Neural cell (in vitro differentiated cells): Measurements from ENCODE around the gene AADAT.

Source experiments
- CTCF ChIP-seq: fragments of 450-650 bp; IDR thresholded peaks from 2 replicates; pipeline ENCODE4 v1.5.1; 2014; ENCODE audit warnings: antibody characterized with exemption, mild to moderate bottlenecking, moderate library complexity; ENCODE audit not compliant: poor library complexity, severe bottlenecking
- EP300 ChIP-seq: fragments of 450-650 bp; conservative IDR thresholded peaks from 2 replicates; pipeline ENCODE4 v1.6.1; 2014; ENCODE audit warnings: antibody characterized with exemption, mild to moderate bottlenecking, moderate library complexity; ENCODE audit not compliant: poor library complexity, severe bottlenecking
- RAD21 ChIP-seq: fragments of 450-650 bp; conservative IDR thresholded peaks from 2 replicates; pipeline ENCODE4 v1.6.1; 2014; ENCODE audit warnings: antibody characterized with exemption, mild to moderate bottlenecking, moderate library complexity
- SMC3 ChIP-seq: fragments of 450-650 bp; conservative IDR thresholded peaks from 2 replicates; pipeline ENCODE4 v1.6.1; 2014; ENCODE audit warnings: antibody characterized with exemption, mild to moderate bottlenecking, moderate library complexity; ENCODE audit not compliant: poor library complexity
- TAF1 ChIP-seq: IDR thresholded peaks from 2 replicates; pipeline ENCODE4 v1.6.1; 2012; ENCODE audit warnings: low read depth

DNA sequence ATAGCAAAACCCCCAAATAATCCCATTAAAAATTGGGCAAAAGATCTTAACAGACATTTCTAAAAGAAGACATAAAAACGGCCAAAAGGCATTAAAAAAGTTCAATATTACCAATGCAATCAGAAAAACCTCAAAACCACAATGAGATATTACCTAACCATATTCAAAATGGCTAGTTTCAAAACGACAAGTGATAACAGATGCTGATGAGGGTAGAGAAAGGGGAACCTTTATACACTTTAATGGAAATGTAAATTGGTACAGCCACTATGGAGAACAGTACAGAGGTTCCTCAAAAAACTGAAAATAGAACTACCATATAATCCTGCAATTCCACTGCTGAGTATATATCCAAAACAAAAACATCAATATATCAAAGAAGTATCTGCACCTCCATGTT lies 6.2 kb downstream of the AADAT start:
- TF ChIP-seq CTCF (no peak), RAD21 (no peak), TAF1 (no peak), SMC3 (no peak), EP300 (no peak)
